MCF 10A (cell line): Measurements from ENCODE around the gene KIAA0513. TPM values are rescaled to one million over a fixed set of nuclear protein-coding genes. Genes with fewer than 3 reads are reported as not detected.

ENCODE experiments used
- BruUV-seq: library from RNA; stranded (reverse); fragments of 400-500 nt; replicated peaks from 2 replicates; lab custom pipeline; 2021; lab: Mats Ljungman, UMichigan
- CTCF ChIA-PET: fragments of 300-600 bp; sonication (Branson Sonifier 250); formaldehyde crosslinking; extraction: SDS; loops from one replicate; lab custom pipeline; 2021; ENCODE audit warnings: antibody characterized with exemption, inconsistent platforms; lab: Yijun Ruan, JAX
- POLR2A ChIA-PET: fragments of 300-600, 350-650 bp; sonication (Branson Sonifier 250); formaldehyde crosslinking; extraction: SDS; loops from one replicate; lab custom pipeline; 2020; ENCODE audit warnings: antibody characterized with exemption, inconsistent platforms; lab: Yijun Ruan, JAX
- DNase-seq: peaks from one replicate; pipeline ENCODE4 v3.0.0-alpha.2; 2018; ENCODE audit not compliant: unreplicated experiment
- H3K27ac Mint-ChIP-seq: one replicate; pipeline ENCODE4 v1.8.0; 2022; ENCODE audit warnings: mild to moderate bottlenecking, low read depth, mixed read lengths; ENCODE audit not compliant: unreplicated experiment
- H3K27me3 Mint-ChIP-seq: one replicate; pipeline ENCODE4 v1.8.0; 2022; ENCODE audit warnings: mixed read lengths; ENCODE audit not compliant: insufficient read depth, unreplicated experiment
- H3K36me3 Mint-ChIP-seq: one replicate; pipeline ENCODE4 v1.8.0; 2022; ENCODE audit warnings: mild to moderate bottlenecking, moderate library complexity, mixed read lengths; ENCODE audit not compliant: insufficient read depth, unreplicated experiment
- H3K4me1 Mint-ChIP-seq: one replicate; pipeline ENCODE4 v1.8.0; 2022; ENCODE audit warnings: mixed read lengths; ENCODE audit not compliant: insufficient read depth, unreplicated experiment
- H3K4me3 Mint-ChIP-seq: one replicate; pipeline ENCODE4 v1.8.0; 2022; ENCODE audit warnings: mild to moderate bottlenecking, moderate library complexity, mixed read lengths; ENCODE audit not compliant: unreplicated experiment
- H3K9me3 Mint-ChIP-seq: one replicate; pipeline ENCODE4 v1.8.0; 2022; ENCODE audit warnings: mixed read lengths; ENCODE audit not compliant: unreplicated experiment
- intact Hi-C: fragments of 100-400 bp; cut with micrococcal nuclease; formaldehyde crosslinking; loops from 2 replicates; pipeline ENCODE4 v1.14.1; 2022
- total RNA-seq: library from RNA; stranded (reverse); gene quantifications from 2 replicates; pipeline ENCODE4 v1.2.3, GENCODE V29; 2022
- TF ChIP-seq, protein P1 (sequence below): fragments of 200-600 bp; IDR thresholded peaks from one replicate; pipeline ENCODE4 v1.8.0; 2022; ENCODE audit warnings: antibody characterized with exemption, mild to moderate bottlenecking; ENCODE audit not compliant: unreplicated experiment

KIAA0513 gene
- total RNA-seq, 1 experiment from 2014 or later, result 4.2 TPM

DNA sequence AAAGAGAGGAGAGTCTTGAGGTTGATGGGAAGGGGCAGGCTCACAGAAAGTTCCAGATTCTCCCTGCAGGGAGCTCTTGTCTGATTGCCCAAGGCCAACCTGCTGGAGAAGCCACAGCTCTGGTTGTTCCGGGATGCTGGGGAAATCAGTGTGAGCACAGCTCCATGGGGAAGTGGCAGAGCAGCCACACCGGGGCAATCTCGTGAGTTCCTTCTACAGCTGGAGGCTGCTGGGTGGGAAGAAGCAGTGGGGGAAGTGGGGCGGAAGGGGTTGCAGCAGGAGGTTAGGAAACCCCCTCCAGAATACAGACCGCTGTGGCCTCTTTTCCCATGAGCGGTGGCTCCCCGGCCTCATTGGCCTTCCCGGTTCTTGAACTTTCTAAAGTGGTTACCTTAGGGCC is 34.0 kb downstream of the KIAA0513 start:
- Mint-ChIP-seq H3K9me3 (no peaks in the 10 kb centered on the region), H3K36me3 (peaks cover 5% of the 10 kb centered on the region), H3K4me1 (no peaks in the 10 kb centered on the region), H3K4me3 (no peak overlapping the region), H3K27ac (no peak overlapping the region), H3K27me3 (no peaks in the 10 kb centered on the region)
- POLR2A ChIA-PET, result no interaction called here
- DNase-seq, result no peak
- CTCF ChIA-PET, result interaction anchor here (0.6 kb wide), 2 partner anchors 297 to 309 kb away, joined by 3 read pairs; no protein-coding TSS in a partner anchor
- TF ChIP-seq, protein P1, sequence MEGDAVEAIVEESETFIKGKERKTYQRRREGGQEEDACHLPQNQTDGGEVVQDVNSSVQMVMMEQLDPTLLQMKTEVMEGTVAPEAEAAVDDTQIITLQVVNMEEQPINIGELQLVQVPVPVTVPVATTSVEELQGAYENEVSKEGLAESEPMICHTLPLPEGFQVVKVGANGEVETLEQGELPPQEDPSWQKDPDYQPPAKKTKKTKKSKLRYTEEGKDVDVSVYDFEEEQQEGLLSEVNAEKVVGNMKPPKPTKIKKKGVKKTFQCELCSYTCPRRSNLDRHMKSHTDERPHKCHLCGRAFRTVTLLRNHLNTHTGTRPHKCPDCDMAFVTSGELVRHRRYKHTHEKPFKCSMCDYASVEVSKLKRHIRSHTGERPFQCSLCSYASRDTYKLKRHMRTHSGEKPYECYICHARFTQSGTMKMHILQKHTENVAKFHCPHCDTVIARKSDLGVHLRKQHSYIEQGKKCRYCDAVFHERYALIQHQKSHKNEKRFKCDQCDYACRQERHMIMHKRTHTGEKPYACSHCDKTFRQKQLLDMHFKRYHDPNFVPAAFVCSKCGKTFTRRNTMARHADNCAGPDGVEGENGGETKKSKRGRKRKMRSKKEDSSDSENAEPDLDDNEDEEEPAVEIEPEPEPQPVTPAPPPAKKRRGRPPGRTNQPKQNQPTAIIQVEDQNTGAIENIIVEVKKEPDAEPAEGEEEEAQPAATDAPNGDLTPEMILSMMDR, result no peak
- no TSS peak for BruUV-seq
- intact Hi-C loops, result no loop called here

- Mint-ChIP-seq H3K27ac (no peak overlapping the region), H3K9me3 (no peaks in the 10 kb centered on the region), H3K4me1 (no peaks in the 10 kb centered on the region), H3K4me3 (no peak overlapping the region), H3K36me3 (peaks cover 4% of the 10 kb centered on the region), H3K27me3 (no peaks in the 10 kb centered on the region)
- TF ChIP-seq, protein P1, result no peak
- intact Hi-C loops, result no loop called here
- POLR2A ChIA-PET, result no interaction called here
- DNase-seq, result no peak
- CTCF ChIA-PET, result interaction anchor here (0.7 kb wide), 1 partner anchor 555 kb away, joined by 4 read pairs; no protein-coding TSS in a partner anchor
- no TSS peak for BruUV-seq
Measured at GRCh38 chr16:85062323-85062722, 34.7 kb downstream of the KIAA0513 start.

- Mint-ChIP-seq H3K36me3 (no peaks in the 10 kb centered on the region), H3K27ac (no peak overlapping the region), H3K4me3 (no peak overlapping the region), H3K9me3 (no peaks in the 10 kb centered on the region), H3K27me3 (no peaks in the 10 kb centered on the region), H3K4me1 (no peaks in the 10 kb centered on the region)
- CTCF ChIA-PET, result interaction anchor here (0.6 kb wide), 1 partner anchor 698 kb away, joined by 3 read pairs; no protein-coding TSS in a partner anchor
- POLR2A ChIA-PET, result no interaction called here
- intact Hi-C loops, result no loop called here
- BruUV-seq, result no TSS peak
- TF ChIP-seq, protein P1, result no peak
- no peak for DNase-seq
Measured at GRCh38 chr16:85062845-85063244, 35.2 kb downstream of the KIAA0513 start.

GRCh38 chr16:85064186-85064585 is 36.6 kb downstream of the KIAA0513 start:
- TF ChIP-seq, protein P1, result no peak
- CTCF ChIA-PET, result interaction anchor here (0.6 kb wide), 1 partner anchor 79 kb away, joined by 4 read pairs; no protein-coding TSS in a partner anchor
- no TSS peak for BruUV-seq
- H3K4me3 Mint-ChIP-seq, result no peak overlapping the region
- no peak overlapping the region for H3K27ac Mint-ChIP-seq
- no peaks in the 10 kb centered on the region for H3K36me3 Mint-ChIP-seq
- H3K9me3 Mint-ChIP-seq, result no peaks in the 10 kb centered on the region
- no peaks in the 10 kb centered on the region for H3K27me3 Mint-ChIP-seq
- DNase-seq, result no peak
- intact Hi-C loops, result no loop called here
- POLR2A ChIA-PET, result no interaction called here
- H3K4me1 Mint-ChIP-seq, result no peaks in the 10 kb centered on the region
